GM23338 (cell line): Measurements from ENCODE around the gene RBM33. TPM values are rescaled to one million over a fixed set of nuclear protein-coding genes. Genes with fewer than 3 reads are reported as not detected.

Experiments
- ATAC-seq: fragments of 200-7000 bp; cut with Tn5 transposase; 3 replicates; pipeline ENCODE4 v1.9.1; 2020
- DNase-seq: peaks from one replicate; pipeline ENCODE4 v3.0.0-alpha.2; 2015; ENCODE audit warnings: low spot score
- H2AFZ ChIP-seq: fragments of 200-600 bp; sonication (generic); 2 replicates; pipeline ENCODE4 v1.8.0; 2016; ENCODE audit warnings: antibody characterized with exemption, mild to moderate bottlenecking, moderate library complexity
- H3F3A ChIP-seq: fragments of 200-600 bp; sonication (generic); replicated peaks from 2 replicates; pipeline ENCODE4 v1.8.0; 2017; ENCODE audit warnings: antibody characterized with exemption, mixed run types, low read depth
- H3K27ac ChIP-seq: fragments of 200-600 bp; sonication (generic); 2 replicates; pipeline ENCODE4 v1.6.1; 2016; ENCODE audit warnings: low read depth
- H3K27me3 ChIP-seq: fragments of 200-600 bp; sonication (generic); 2 replicates; pipeline ENCODE4 v1.8.0; 2016; ENCODE audit warnings: mild to moderate bottlenecking, mixed run types, moderate library complexity; ENCODE audit not compliant: insufficient read depth
- H3K36me3 ChIP-seq: fragments of 200-600 bp; sonication (generic); 2 replicates; pipeline ENCODE4 v1.8.0; 2016; ENCODE audit warnings: mild to moderate bottlenecking; ENCODE audit not compliant: insufficient read depth
- H3K4me1 ChIP-seq: fragments of 200-600 bp; sonication (generic); 2 replicates; pipeline ENCODE4 v1.8.0; 2016; ENCODE audit warnings: mild to moderate bottlenecking, moderate library complexity; ENCODE audit not compliant: insufficient read depth
- H3K4me2 ChIP-seq: fragments of 200-600 bp; sonication (generic); 2 replicates; pipeline ENCODE4 v1.7.1; 2017; ENCODE audit warnings: mixed run types
- H3K4me3 ChIP-seq: fragments of 200-600 bp; sonication (generic); 2 replicates; pipeline ENCODE4 v1.6.1; 2016; ENCODE audit warnings: mixed run types
- H3K79me2 ChIP-seq: fragments of 200-600 bp; sonication (generic); replicated peaks from 2 replicates; pipeline ENCODE4 v1.8.0; 2017; ENCODE audit warnings: mild to moderate bottlenecking; ENCODE audit not compliant: insufficient read depth
- H3K9me2 ChIP-seq: fragments of 200-600 bp; sonication (generic); 2 replicates; pipeline ENCODE4 v1.8.0; 2017; ENCODE audit not compliant: insufficient read depth
- H4K20me1 ChIP-seq: fragments of 200-600 bp; sonication (generic); replicated peaks from 2 replicates; pipeline ENCODE4 v1.8.0; 2017; ENCODE audit warnings: mild to moderate bottlenecking; ENCODE audit not compliant: insufficient read depth
- H3K27ac Mint-ChIP-seq: 2 replicates; pipeline ENCODE4 v1.8.0; 2020; ENCODE audit warnings: inconsistent platforms, mild to moderate bottlenecking, moderate library complexity, mixed read lengths
- H3K27me3 Mint-ChIP-seq: 3 replicates; pipeline ENCODE4 v1.8.0; 2022; ENCODE audit warnings: low read depth, mild to moderate bottlenecking, moderate library complexity, mixed read lengths, inconsistent platforms; ENCODE audit not compliant: insufficient read depth, poor library complexity
- H3K36me3 Mint-ChIP-seq: 3 replicates; pipeline ENCODE4 v1.8.0; 2021; ENCODE audit warnings: low read depth, mild to moderate bottlenecking, inconsistent platforms, moderate library complexity, mixed read lengths
- H3K4me1 Mint-ChIP-seq: 3 replicates; pipeline ENCODE4 v1.8.0; 2020; ENCODE audit warnings: mild to moderate bottlenecking, inconsistent platforms, mixed read lengths
- H3K4me3 Mint-ChIP-seq: 3 replicates; pipeline ENCODE4 v1.8.0; 2021; ENCODE audit warnings: moderate library complexity, mild to moderate bottlenecking, inconsistent platforms, mixed read lengths
- H3K9me3 Mint-ChIP-seq: 3 replicates; pipeline ENCODE4 v1.8.0; 2020; ENCODE audit warnings: moderate library complexity, mild to moderate bottlenecking, inconsistent platforms, mixed read lengths
- CREB1 ChIP-seq: fragments of 250-450 bp; sonication (Bioruptor Pico); IDR thresholded peaks from 2 replicates; pipeline ENCODE4 v1.5.0; 2020; ENCODE audit warnings: low read depth, mild to moderate bottlenecking, moderate library complexity
- EZH2 ChIP-seq: fragments of 200-600 bp; sonication (generic); IDR thresholded peaks from one replicate; pipeline ENCODE4 v1.8.0; 2017; ENCODE audit warnings: antibody characterized with exemption, mild to moderate bottlenecking, low read depth; ENCODE audit not compliant: unreplicated experiment
- EZH2phosphoT487 ChIP-seq: fragments of 200-600 bp; sonication (generic); IDR thresholded peaks from one replicate; pipeline ENCODE4 v1.8.1; 2018; ENCODE audit warnings: antibody characterized with exemption; ENCODE audit not compliant: unreplicated experiment
- JUNB ChIP-seq: IDR thresholded peaks from one replicate; pipeline ENCODE4 v1.6.1; 2016; ENCODE audit warnings: antibody characterized with exemption; ENCODE audit not compliant: unreplicated experiment
- NANOG ChIP-seq: IDR thresholded peaks from 2 replicates; pipeline ENCODE4 v1.6.1; 2016; ENCODE audit warnings: antibody characterized with exemption, borderline replicate concordance
- POLR2AphosphoS5 ChIP-seq: IDR thresholded peaks from 2 replicates; pipeline ENCODE4 v1.6.1; 2016; ENCODE audit warnings: antibody characterized with exemption, low read depth
- STAT1 ChIP-seq: IDR thresholded peaks from one replicate; pipeline ENCODE4 v1.6.1; 2016; ENCODE audit warnings: antibody characterized with exemption; ENCODE audit not compliant: unreplicated experiment
- ZNF114 ChIP-seq: fragments of 250-450 bp; sonication (Bioruptor Pico); IDR thresholded peaks from 2 replicates; pipeline ENCODE4 v1.5.0; 2020; ENCODE audit warnings: mild to moderate bottlenecking, moderate library complexity
- ZNF331 ChIP-seq: fragments of 250-450 bp; sonication (Bioruptor Pico); IDR thresholded peaks from 2 replicates; pipeline ENCODE4 v1.5.0; 2020; ENCODE audit warnings: low read depth, mild to moderate bottlenecking, moderate library complexity
- polyA plus RNA-seq: library from polyadenylated mRNA; unstranded; fragments of >200 nt; fragmentation: Nextera tagmentation; extraction: Ambion mirVana; gene quantifications from 2 replicates; pipeline ENCODE4 v1.2.1, GENCODE V29; 2016
- total RNA-seq: library from RNA; depleted of rRNA; stranded (reverse); fragments of >200 nt; shearing (Covaris generic); gene quantifications from 2 replicates; pipeline ENCODE4 v1.2.3, GENCODE V29; 2014
- TF ChIP-seq, protein P1 (sequence below), 2 experiments: fragments of 200-600 bp in 1 of 2; sonication (generic) in 1 of 2; conservative IDR thresholded peaks; 2 replicates each; pipeline versions ENCODE4 v1.5.1 to v1.6.1; 2016 to 2017; ENCODE audit warnings: antibody characterized with exemption in 2 of 2, low read depth in 2 of 2, mild to moderate bottlenecking in 2 of 2, moderate library complexity in 1 of 2
- TF ChIP-seq, protein P2 (sequence below): fragments of 250-450 bp; sonication (Bioruptor Pico); IDR thresholded peaks from 2 replicates; pipeline ENCODE4 v1.5.0; 2020; ENCODE audit warnings: mild to moderate bottlenecking, moderate library complexity
- TF ChIP-seq, protein P3 (sequence below): IDR thresholded peaks from one replicate; pipeline ENCODE4 v1.6.1; 2018; ENCODE audit warnings: antibody characterized with exemption; ENCODE audit not compliant: unreplicated experiment
- TF ChIP-seq, protein P4 (sequence below): IDR thresholded peaks from 2 replicates; pipeline ENCODE4 v1.6.1; 2016; ENCODE audit warnings: antibody characterized with exemption

The RBM33 gene
- total and polyA plus RNA-seq, 2 experiments from 2014 or later: 47.7 to 94.7 TPM

DNA sequence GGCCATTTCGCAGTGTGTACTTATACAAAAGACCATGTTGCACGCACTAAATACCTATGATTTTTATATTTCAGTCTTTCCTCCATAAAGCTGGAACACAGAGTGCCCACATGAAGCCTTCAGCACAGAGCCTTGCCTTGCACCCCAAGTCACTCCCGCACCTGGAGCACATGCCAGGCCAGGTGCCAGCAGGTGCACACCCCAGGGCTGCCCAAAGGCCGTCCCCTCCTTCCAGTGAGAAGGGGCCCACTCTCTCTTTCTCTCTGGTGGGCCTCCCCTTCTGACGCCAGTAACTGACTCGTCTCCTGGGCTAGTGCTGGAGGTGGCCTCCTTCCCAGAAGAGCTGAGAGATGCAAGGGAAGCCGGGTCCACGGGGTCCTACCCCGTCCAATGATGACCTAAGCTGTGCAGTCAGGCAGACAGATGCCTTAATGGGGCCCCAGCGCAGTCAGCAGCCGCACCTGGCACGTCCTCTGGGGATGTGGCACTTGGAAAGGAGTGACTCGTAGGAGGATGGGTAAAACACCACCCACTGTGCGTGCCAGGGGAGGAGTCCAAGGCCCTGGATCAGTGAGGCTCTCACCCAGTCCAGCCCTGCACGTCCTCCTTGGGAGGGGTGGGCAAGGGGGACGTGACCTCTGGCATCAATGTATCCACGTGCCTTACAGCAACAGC, 185.5 kb downstream of the RBM33 start:
- no peaks in the 10 kb centered on the region for H3F3A ChIP-seq
- H3K27ac Mint-ChIP-seq: no peak overlapping the region
- H3K27me3 ChIP-seq: no peaks in the 10 kb centered on the region
- no peak overlapping the region for H3K4me3 Mint-ChIP-seq
- H3K9me3 Mint-ChIP-seq: no peaks in the 10 kb centered on the region
- TF ChIP-seq, protein P1, sequence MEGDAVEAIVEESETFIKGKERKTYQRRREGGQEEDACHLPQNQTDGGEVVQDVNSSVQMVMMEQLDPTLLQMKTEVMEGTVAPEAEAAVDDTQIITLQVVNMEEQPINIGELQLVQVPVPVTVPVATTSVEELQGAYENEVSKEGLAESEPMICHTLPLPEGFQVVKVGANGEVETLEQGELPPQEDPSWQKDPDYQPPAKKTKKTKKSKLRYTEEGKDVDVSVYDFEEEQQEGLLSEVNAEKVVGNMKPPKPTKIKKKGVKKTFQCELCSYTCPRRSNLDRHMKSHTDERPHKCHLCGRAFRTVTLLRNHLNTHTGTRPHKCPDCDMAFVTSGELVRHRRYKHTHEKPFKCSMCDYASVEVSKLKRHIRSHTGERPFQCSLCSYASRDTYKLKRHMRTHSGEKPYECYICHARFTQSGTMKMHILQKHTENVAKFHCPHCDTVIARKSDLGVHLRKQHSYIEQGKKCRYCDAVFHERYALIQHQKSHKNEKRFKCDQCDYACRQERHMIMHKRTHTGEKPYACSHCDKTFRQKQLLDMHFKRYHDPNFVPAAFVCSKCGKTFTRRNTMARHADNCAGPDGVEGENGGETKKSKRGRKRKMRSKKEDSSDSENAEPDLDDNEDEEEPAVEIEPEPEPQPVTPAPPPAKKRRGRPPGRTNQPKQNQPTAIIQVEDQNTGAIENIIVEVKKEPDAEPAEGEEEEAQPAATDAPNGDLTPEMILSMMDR (conservative IDR thresholded peaks at IDR 0.05; ENCODE audit: low read depth in 2 of 2): no peak
- TF ChIP-seq, protein P2, sequence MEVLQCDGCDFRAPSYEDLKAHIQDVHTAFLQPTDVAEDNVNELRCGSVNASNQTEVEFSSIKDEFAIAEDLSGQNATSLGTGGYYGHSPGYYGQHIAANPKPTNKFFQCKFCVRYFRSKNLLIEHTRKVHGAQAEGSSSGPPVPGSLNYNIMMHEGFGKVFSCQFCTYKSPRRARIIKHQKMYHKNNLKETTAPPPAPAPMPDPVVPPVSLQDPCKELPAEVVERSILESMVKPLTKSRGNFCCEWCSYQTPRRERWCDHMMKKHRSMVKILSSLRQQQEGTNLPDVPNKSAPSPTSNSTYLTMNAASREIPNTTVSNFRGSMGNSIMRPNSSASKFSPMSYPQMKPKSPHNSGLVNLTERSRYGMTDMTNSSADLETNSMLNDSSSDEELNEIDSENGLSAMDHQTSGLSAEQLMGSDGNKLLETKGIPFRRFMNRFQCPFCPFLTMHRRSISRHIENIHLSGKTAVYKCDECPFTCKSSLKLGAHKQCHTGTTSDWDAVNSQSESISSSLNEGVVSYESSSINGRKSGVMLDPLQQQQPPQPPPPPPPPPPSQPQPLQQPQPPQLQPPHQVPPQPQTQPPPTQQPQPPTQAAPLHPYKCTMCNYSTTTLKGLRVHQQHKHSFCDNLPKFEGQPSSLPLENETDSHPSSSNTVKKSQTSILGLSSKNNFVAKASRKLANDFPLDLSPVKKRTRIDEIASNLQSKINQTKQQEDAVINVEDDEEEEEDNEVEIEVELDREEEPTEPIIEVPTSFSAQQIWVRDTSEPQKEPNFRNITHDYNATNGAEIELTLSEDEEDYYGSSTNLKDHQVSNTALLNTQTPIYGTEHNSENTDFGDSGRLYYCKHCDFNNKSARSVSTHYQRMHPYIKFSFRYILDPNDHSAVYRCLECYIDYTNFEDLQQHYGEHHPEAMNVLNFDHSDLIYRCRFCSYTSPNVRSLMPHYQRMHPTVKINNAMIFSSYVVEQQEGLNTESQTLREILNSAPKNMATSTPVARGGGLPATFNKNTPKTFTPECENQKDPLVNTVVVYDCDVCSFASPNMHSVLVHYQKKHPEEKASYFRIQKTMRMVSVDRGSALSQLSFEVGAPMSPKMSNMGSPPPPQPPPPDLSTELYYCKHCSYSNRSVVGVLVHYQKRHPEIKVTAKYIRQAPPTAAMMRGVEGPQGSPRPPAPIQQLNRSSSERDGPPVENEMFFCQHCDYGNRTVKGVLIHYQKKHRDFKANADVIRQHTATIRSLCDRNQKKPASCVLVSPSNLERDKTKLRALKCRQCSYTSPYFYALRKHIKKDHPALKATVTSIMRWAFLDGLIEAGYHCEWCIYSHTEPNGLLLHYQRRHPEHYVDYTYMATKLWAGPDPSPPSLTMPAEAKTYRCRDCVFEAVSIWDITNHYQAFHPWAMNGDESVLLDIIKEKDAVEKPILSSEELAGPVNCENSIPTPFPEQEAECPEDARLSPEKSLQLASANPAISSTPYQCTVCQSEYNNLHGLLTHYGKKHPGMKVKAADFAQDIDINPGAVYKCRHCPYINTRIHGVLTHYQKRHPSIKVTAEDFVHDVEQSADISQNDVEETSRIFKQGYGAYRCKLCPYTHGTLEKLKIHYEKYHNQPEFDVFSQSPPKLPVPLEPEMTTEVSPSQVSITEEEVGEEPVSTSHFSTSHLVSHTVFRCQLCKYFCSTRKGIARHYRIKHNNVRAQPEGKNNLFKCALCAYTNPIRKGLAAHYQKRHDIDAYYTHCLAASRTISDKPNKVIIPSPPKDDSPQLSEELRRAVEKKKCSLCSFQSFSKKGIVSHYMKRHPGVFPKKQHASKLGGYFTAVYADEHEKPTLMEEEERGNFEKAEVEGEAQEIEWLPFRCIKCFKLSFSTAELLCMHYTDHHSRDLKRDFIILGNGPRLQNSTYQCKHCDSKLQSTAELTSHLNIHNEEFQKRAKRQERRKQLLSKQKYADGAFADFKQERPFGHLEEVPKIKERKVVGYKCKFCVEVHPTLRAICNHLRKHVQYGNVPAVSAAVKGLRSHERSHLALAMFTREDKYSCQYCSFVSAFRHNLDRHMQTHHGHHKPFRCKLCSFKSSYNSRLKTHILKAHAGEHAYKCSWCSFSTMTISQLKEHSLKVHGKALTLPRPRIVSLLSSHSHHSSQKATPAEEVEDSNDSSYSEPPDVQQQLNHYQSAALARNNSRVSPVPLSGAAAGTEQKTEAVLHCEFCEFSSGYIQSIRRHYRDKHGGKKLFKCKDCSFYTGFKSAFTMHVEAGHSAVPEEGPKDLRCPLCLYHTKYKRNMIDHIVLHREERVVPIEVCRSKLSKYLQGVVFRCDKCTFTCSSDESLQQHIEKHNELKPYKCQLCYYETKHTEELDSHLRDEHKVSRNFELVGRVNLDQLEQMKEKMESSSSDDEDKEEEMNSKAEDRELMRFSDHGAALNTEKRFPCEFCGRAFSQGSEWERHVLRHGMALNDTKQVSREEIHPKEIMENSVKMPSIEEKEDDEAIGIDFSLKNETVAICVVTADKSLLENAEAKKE (CRISPR knock-in tag): no peak
- no peak for TF ChIP-seq STAT1
- no peak for TF ChIP-seq EZH2phosphoT487
- TF ChIP-seq ZNF114 (CRISPR knock-in tag): no peak
- TF ChIP-seq, protein P3, sequence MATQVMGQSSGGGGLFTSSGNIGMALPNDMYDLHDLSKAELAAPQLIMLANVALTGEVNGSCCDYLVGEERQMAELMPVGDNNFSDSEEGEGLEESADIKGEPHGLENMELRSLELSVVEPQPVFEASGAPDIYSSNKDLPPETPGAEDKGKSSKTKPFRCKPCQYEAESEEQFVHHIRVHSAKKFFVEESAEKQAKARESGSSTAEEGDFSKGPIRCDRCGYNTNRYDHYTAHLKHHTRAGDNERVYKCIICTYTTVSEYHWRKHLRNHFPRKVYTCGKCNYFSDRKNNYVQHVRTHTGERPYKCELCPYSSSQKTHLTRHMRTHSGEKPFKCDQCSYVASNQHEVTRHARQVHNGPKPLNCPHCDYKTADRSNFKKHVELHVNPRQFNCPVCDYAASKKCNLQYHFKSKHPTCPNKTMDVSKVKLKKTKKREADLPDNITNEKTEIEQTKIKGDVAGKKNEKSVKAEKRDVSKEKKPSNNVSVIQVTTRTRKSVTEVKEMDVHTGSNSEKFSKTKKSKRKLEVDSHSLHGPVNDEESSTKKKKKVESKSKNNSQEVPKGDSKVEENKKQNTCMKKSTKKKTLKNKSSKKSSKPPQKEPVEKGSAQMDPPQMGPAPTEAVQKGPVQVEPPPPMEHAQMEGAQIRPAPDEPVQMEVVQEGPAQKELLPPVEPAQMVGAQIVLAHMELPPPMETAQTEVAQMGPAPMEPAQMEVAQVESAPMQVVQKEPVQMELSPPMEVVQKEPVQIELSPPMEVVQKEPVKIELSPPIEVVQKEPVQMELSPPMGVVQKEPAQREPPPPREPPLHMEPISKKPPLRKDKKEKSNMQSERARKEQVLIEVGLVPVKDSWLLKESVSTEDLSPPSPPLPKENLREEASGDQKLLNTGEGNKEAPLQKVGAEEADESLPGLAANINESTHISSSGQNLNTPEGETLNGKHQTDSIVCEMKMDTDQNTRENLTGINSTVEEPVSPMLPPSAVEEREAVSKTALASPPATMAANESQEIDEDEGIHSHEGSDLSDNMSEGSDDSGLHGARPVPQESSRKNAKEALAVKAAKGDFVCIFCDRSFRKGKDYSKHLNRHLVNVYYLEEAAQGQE: no peak
- TF ChIP-seq ZNF331 (CRISPR knock-in tag): no peak
- TF ChIP-seq, protein P4, sequence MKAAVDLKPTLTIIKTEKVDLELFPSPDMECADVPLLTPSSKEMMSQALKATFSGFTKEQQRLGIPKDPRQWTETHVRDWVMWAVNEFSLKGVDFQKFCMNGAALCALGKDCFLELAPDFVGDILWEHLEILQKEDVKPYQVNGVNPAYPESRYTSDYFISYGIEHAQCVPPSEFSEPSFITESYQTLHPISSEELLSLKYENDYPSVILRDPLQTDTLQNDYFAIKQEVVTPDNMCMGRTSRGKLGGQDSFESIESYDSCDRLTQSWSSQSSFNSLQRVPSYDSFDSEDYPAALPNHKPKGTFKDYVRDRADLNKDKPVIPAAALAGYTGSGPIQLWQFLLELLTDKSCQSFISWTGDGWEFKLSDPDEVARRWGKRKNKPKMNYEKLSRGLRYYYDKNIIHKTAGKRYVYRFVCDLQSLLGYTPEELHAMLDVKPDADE: no peak
- no peak for TF ChIP-seq NANOG
- no peak for TF ChIP-seq JUNB
- no peak for TF ChIP-seq POLR2AphosphoS5
- no peak for TF ChIP-seq EZH2
- no peak for TF ChIP-seq CREB1 (CRISPR knock-in tag)
- no peak overlapping the region for H2AFZ ChIP-seq
- H3K79me2 ChIP-seq: no peaks in the 10 kb centered on the region
- DNase-seq (no peak), ATAC-seq (no peak)
- H3K27ac ChIP-seq: no peak overlapping the region
- H3K27me3 Mint-ChIP-seq: peaks cover 5% of the 10 kb centered on the region
- H3K9me2 ChIP-seq: no peaks in the 10 kb centered on the region
- H3K4me2 ChIP-seq: no peak overlapping the region
- H3K36me3 ChIP-seq: no peaks in the 10 kb centered on the region
- H3K36me3 Mint-ChIP-seq: no peaks in the 10 kb centered on the region
- H4K20me1 ChIP-seq: no peaks in the 10 kb centered on the region
- H3K4me1 Mint-ChIP-seq: peaks cover 6% of the 10 kb centered on the region; the same call in 2 of the 3 replicates
- no peaks in the 10 kb centered on the region for H3K4me1 ChIP-seq
- no peak overlapping the region for H3K4me3 ChIP-seq
